Keratinocyte (primary cell): ENCODE results near the gene OXSR1.

ENCODE experiments used
- EZH2 ChIP-seq: IDR thresholded peaks from one replicate; pipeline ENCODE4 v1.6.1; 2012; ENCODE audit warnings: inconsistent platforms, mild to moderate bottlenecking, low read length, moderate library complexity
- TF ChIP-seq, protein P1 (sequence below), 3 experiments: IDR thresholded peaks in 1 of 3; conservative IDR thresholded peaks in 1 of 3; optimal IDR thresholded peaks in 1 of 3; 2 replicates in 2 of 3; 3 replicates in 1 of 3; pipeline versions ENCODE3 to v1.5.1; 2011; ENCODE audit warnings: low read length in 3 of 3, mild to moderate bottlenecking in 3 of 3, moderate library complexity in 2 of 3, control low read depth in 1 of 3, inconsistent platforms in 1 of 3; ENCODE audit not compliant: insufficient read depth in 2 of 3; ENCODE audit errors: extremely low read depth in 1 of 3

- TF ChIP-seq, protein P1, sequence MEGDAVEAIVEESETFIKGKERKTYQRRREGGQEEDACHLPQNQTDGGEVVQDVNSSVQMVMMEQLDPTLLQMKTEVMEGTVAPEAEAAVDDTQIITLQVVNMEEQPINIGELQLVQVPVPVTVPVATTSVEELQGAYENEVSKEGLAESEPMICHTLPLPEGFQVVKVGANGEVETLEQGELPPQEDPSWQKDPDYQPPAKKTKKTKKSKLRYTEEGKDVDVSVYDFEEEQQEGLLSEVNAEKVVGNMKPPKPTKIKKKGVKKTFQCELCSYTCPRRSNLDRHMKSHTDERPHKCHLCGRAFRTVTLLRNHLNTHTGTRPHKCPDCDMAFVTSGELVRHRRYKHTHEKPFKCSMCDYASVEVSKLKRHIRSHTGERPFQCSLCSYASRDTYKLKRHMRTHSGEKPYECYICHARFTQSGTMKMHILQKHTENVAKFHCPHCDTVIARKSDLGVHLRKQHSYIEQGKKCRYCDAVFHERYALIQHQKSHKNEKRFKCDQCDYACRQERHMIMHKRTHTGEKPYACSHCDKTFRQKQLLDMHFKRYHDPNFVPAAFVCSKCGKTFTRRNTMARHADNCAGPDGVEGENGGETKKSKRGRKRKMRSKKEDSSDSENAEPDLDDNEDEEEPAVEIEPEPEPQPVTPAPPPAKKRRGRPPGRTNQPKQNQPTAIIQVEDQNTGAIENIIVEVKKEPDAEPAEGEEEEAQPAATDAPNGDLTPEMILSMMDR (optimal IDR thresholded peaks at IDR 0.05 in 1 of 3, IDR thresholded peaks at IDR 0.05 in 1 of 3, conservative IDR thresholded peaks at IDR 0.05 in 1 of 3; ENCODE audit: extremely low read depth in 1 of 3, insufficient read depth in 2 of 3, low read length in 3 of 3) = no peak
- TF ChIP-seq EZH2 = no peak
Measured at GRCh38 chr3:38141173-38141951, 24.0 kb upstream of the OXSR1 start.
